ENCODE results near the gene RAB44. TPM values are rescaled to one million over a fixed set of nuclear protein-coding genes. Genes with fewer than 3 reads are reported as not detected.

The RAB44 gene
- total RNA-seq, 1 experiment from 2014 or later = 0.11 TPM

GRCh38 chr6:36725581-36725980, 28.0 kb downstream of the RAB44 start:
- Mint-ChIP-seq H3K9me3 (no peaks in the 10 kb centered on the region), H3K4me1 (peaks cover 2% of the 10 kb centered on the region; the same call in 1 of the 2 replicates), H3K4me3 (no peak overlapping the region), H3K36me3 (no peaks in the 10 kb centered on the region), H3K27ac (no peak overlapping the region), H3K27me3 (ENCODE audit: low read depth) (peaks cover 2% of the 10 kb centered on the region; the same call in 1 of the 2 replicates)
- DNase-seq (ENCODE audit: low spot score) (no peak), ATAC-seq (no peak)
- ChIA-PET POLR2A (interaction anchor here (0.6 kb wide), 1 partner anchor 148 kb away, joined by 3 read pairs; no protein-coding TSS in a partner anchor), CTCF (interaction anchor here (1.5 to 2.7 kb wide), 5 partner anchors 33 to 111 kb away, joined by 3 to 18 read pairs (median 13); no protein-coding TSS in a partner anchor)
- TF ChIP-seq ZBTB21 (CRISPR knock-in tag; IDR thresholded peaks at IDR 0.05; ENCODE audit: borderline replicate concordance) (no peak), CBFB (CRISPR knock-in tag; IDR thresholded peaks at IDR 0.05; ENCODE audit: low read depth) (no peak), PREB (CRISPR knock-in tag; IDR thresholded peaks at IDR 0.05; ENCODE audit: borderline replicate concordance) (no peak), FOXP4 (CRISPR knock-in tag; IDR thresholded peaks at IDR 0.05) (no peak), ZNF121 (CRISPR knock-in tag; IDR thresholded peaks at IDR 0.05) (no peak), TEAD4 (CRISPR knock-in tag; IDR thresholded peaks at IDR 0.05) (no peak), ATF6 (CRISPR knock-in tag; IDR thresholded peaks at IDR 0.05) (no peak), ATF1 (CRISPR knock-in tag; IDR thresholded peaks at IDR 0.05) (no peak), CREB1 (CRISPR knock-in tag; IDR thresholded peaks at IDR 0.05) (no peak), MLX (CRISPR knock-in tag; IDR thresholded peaks at IDR 0.05) (no peak), ZNF219 (CRISPR knock-in tag; IDR thresholded peaks at IDR 0.05; ENCODE audit: borderline replicate concordance) (no peak), FOXJ3 (CRISPR knock-in tag; IDR thresholded peaks at IDR 0.05; ENCODE audit: borderline replicate concordance) (no peak), KAT7 (CRISPR knock-in tag; IDR thresholded peaks at IDR 0.05; ENCODE audit: borderline replicate concordance) (no peak), ZNF281 (CRISPR knock-in tag; IDR thresholded peaks at IDR 0.05) (no peak), GRHL2 (CRISPR knock-in tag; IDR thresholded peaks at IDR 0.05; ENCODE audit: insufficient replicate concordance, severe bottlenecking) (no peak), SP1 (CRISPR knock-in tag; conservative IDR thresholded peaks at IDR 0.05) (no peak), OVOL2 (CRISPR knock-in tag; IDR thresholded peaks at IDR 0.05; ENCODE audit: borderline replicate concordance) (no peak)
- TF ChIP-seq, protein P1, sequence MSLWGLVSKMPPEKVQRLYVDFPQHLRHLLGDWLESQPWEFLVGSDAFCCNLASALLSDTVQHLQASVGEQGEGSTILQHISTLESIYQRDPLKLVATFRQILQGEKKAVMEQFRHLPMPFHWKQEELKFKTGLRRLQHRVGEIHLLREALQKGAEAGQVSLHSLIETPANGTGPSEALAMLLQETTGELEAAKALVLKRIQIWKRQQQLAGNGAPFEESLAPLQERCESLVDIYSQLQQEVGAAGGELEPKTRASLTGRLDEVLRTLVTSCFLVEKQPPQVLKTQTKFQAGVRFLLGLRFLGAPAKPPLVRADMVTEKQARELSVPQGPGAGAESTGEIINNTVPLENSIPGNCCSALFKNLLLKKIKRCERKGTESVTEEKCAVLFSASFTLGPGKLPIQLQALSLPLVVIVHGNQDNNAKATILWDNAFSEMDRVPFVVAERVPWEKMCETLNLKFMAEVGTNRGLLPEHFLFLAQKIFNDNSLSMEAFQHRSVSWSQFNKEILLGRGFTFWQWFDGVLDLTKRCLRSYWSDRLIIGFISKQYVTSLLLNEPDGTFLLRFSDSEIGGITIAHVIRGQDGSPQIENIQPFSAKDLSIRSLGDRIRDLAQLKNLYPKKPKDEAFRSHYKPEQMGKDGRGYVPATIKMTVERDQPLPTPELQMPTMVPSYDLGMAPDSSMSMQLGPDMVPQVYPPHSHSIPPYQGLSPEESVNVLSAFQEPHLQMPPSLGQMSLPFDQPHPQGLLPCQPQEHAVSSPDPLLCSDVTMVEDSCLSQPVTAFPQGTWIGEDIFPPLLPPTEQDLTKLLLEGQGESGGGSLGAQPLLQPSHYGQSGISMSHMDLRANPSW (CRISPR knock-in tag; conservative IDR thresholded peaks at IDR 0.05; ENCODE audit: low read depth) = no peak
- TF ChIP-seq, protein P2, sequence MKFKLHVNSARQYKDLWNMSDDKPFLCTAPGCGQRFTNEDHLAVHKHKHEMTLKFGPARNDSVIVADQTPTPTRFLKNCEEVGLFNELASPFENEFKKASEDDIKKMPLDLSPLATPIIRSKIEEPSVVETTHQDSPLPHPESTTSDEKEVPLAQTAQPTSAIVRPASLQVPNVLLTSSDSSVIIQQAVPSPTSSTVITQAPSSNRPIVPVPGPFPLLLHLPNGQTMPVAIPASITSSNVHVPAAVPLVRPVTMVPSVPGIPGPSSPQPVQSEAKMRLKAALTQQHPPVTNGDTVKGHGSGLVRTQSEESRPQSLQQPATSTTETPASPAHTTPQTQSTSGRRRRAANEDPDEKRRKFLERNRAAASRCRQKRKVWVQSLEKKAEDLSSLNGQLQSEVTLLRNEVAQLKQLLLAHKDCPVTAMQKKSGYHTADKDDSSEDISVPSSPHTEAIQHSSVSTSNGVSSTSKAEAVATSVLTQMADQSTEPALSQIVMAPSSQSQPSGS (CRISPR knock-in tag; IDR thresholded peaks at IDR 0.05; ENCODE audit: borderline replicate concordance, low read depth) = no peak
- TF ChIP-seq, protein P3, sequence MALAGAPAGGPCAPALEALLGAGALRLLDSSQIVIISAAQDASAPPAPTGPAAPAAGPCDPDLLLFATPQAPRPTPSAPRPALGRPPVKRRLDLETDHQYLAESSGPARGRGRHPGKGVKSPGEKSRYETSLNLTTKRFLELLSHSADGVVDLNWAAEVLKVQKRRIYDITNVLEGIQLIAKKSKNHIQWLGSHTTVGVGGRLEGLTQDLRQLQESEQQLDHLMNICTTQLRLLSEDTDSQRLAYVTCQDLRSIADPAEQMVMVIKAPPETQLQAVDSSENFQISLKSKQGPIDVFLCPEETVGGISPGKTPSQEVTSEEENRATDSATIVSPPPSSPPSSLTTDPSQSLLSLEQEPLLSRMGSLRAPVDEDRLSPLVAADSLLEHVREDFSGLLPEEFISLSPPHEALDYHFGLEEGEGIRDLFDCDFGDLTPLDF (CRISPR knock-in tag; IDR thresholded peaks at IDR 0.05) = no peak

Data from WTC11 (cell line).